Mesenchymal stem cell (in vitro differentiated cells and primary cell): ENCODE results near the gene LCLAT1.

Source experiments
- DNase-seq: peaks from one replicate; pipeline ENCODE4 v3.0.0-alpha.2; 2013
- H2AFZ ChIP-seq: one replicate; pipeline ENCODE4 v1.6.1; 2013; ENCODE audit warnings: low read depth, mild to moderate bottlenecking, control low read depth, inconsistent platforms, low read length, moderate library complexity
- H2AK5ac ChIP-seq: 2 replicates; pipeline ENCODE4 v1.6.1; 2013; ENCODE audit warnings: low read length, moderate library complexity, mild to moderate bottlenecking, inconsistent platforms; ENCODE audit not compliant: severe bottlenecking
- H2BK120ac ChIP-seq: one replicate; pipeline ENCODE4 v1.6.1; 2013; ENCODE audit warnings: low read depth, mild to moderate bottlenecking, inconsistent platforms, low read length, moderate library complexity
- H2BK12ac ChIP-seq, 2 experiments: one replicate each; pipeline ENCODE4 v1.6.1; 2013; ENCODE audit warnings: inconsistent platforms in 2 of 2, low read length in 2 of 2, mild to moderate bottlenecking in 2 of 2, moderate library complexity in 2 of 2, control low read depth in 1 of 2
- H2BK15ac ChIP-seq: one replicate; pipeline ENCODE4 v1.6.1; 2013; ENCODE audit warnings: mild to moderate bottlenecking, low read depth, inconsistent platforms; ENCODE audit not compliant: poor library complexity, severe bottlenecking
- H2BK5ac ChIP-seq: 2 replicates; pipeline ENCODE4 v1.6.1; 2013; ENCODE audit warnings: low read depth, mild to moderate bottlenecking, low read length, control low read depth, inconsistent platforms; ENCODE audit not compliant: poor library complexity, severe bottlenecking
- H3K14ac ChIP-seq, 2 experiments: one replicate each; pipeline ENCODE4 v1.6.1; 2013; ENCODE audit warnings: inconsistent platforms in 2 of 2, low read length in 2 of 2, control low read depth in 1 of 2, mild to moderate bottlenecking in 1 of 2, moderate library complexity in 1 of 2
- H3K18ac ChIP-seq, 2 experiments: one replicate each; pipeline ENCODE4 v1.6.1; 2013; ENCODE audit warnings: inconsistent platforms in 2 of 2, low read length in 2 of 2, control low read depth in 1 of 2, low read depth in 1 of 2, mild to moderate bottlenecking in 1 of 2
- H3K23ac ChIP-seq, 2 experiments: one replicate each; pipeline ENCODE4 v1.6.1; 2013; ENCODE audit warnings: inconsistent platforms in 2 of 2, low read length in 2 of 2, mild to moderate bottlenecking in 2 of 2, moderate library complexity in 2 of 2, control low read depth in 1 of 2
- H3K27ac ChIP-seq: 2 replicates; pipeline ENCODE4 v1.5.1; 2013; ENCODE audit warnings: mild to moderate bottlenecking, moderate library complexity, low read length, control low read depth, inconsistent platforms; ENCODE audit not compliant: poor library complexity, severe bottlenecking
- H3K27me3 ChIP-seq, 2 experiments: 2 replicates each; pipeline versions ENCODE4 v1.6.1 to v1.7.0; 2013; ENCODE audit warnings: low read length in 2 of 2, mild to moderate bottlenecking in 2 of 2, moderate library complexity in 2 of 2, control low read depth in 1 of 2, inconsistent platforms in 1 of 2; ENCODE audit not compliant: control insufficient read depth in 1 of 2, insufficient read depth in 1 of 2
- H3K36me3 ChIP-seq, 2 experiments: 2 replicates each; pipeline versions ENCODE4 v1.6.1 to v1.7.0; 2013; ENCODE audit warnings: low read length in 2 of 2, control low read depth in 1 of 2, inconsistent platforms in 1 of 2, low read depth in 1 of 2, mild to moderate bottlenecking in 1 of 2; ENCODE audit not compliant: insufficient read depth in 2 of 2, control insufficient read depth in 1 of 2
- H3K4ac ChIP-seq, 2 experiments: one replicate each; pipeline ENCODE4 v1.6.1; 2013; ENCODE audit warnings: inconsistent platforms in 2 of 2, low read length in 2 of 2, mild to moderate bottlenecking in 2 of 2, moderate library complexity in 2 of 2, control low read depth in 1 of 2, low read depth in 1 of 2
- H3K4me1 ChIP-seq: 2 replicates; pipeline ENCODE4 v1.6.1; 2013; ENCODE audit warnings: low read depth, low read length, control low read depth; ENCODE audit not compliant: control insufficient read depth, insufficient read depth
- H3K4me2 ChIP-seq: 2 replicates; pipeline ENCODE4 v1.6.1; 2013; ENCODE audit warnings: low read length, mild to moderate bottlenecking, inconsistent platforms; ENCODE audit not compliant: poor library complexity, severe bottlenecking
- H3K4me3 ChIP-seq, 2 experiments: 2 replicates each; pipeline versions ENCODE4 v1.5.1 to v1.7.0; 2013; ENCODE audit warnings: low read length in 2 of 2, mild to moderate bottlenecking in 2 of 2, control low read depth in 1 of 2, low read depth in 1 of 2; ENCODE audit not compliant: insufficient read depth in 1 of 2
- H3K79me1 ChIP-seq: replicated peaks from 2 replicates; pipeline ENCODE4 v1.6.1; 2013; ENCODE audit warnings: mild to moderate bottlenecking, control low read depth, low read length, inconsistent platforms; ENCODE audit not compliant: poor library complexity, severe bottlenecking
- H3K9ac ChIP-seq: 2 replicates; pipeline ENCODE4 v1.7.0; 2013; ENCODE audit warnings: mild to moderate bottlenecking, low read length, moderate library complexity
- H3K9me3 ChIP-seq: 2 replicates; pipeline ENCODE4 v1.7.0; 2013; ENCODE audit warnings: mild to moderate bottlenecking, low read length; ENCODE audit not compliant: control insufficient read depth
- H4K8ac ChIP-seq: one replicate; pipeline ENCODE4 v1.6.1; 2013; ENCODE audit warnings: inconsistent platforms, mild to moderate bottlenecking, low read length, moderate library complexity
- H4K91ac ChIP-seq: one replicate; pipeline ENCODE4 v1.6.1; 2013; ENCODE audit warnings: mild to moderate bottlenecking, low read length, inconsistent platforms
- WGBS: methylation state at CpG from one replicate; pipeline ENCODE4 v1.1.7; 2013; ENCODE audit warnings: mixed read lengths; 5-methylcytosine and 5-hydroxymethylcytosine counted together

The LCLAT1 gene

GRCh38 chr2:30439296-30439695, 7.8 kb upstream of the LCLAT1 start:
- no peak overlapping the region for H4K91ac ChIP-seq
- no peaks in the 10 kb centered on the region for H3K79me1 ChIP-seq
- WGBS = 100% methylated on average over 1 of the region's 3 CpGs
- no peak for DNase-seq
- H3K14ac ChIP-seq = no peak overlapping the region
- H3K18ac ChIP-seq = no peak overlapping the region
- no peaks in the 10 kb centered on the region for H3K27me3 ChIP-seq
- no peak overlapping the region for H3K4ac ChIP-seq
- H2AK5ac ChIP-seq = no peak overlapping the region
- H2AFZ ChIP-seq = no peak overlapping the region
- no peak overlapping the region for H2BK12ac ChIP-seq
- no peaks in the 10 kb centered on the region for H3K9me3 ChIP-seq
- H2BK15ac ChIP-seq = no peak overlapping the region
- H2BK120ac ChIP-seq = no peak overlapping the region
- no peak overlapping the region for H4K8ac ChIP-seq
- H2BK5ac ChIP-seq = no peak overlapping the region
- H3K4me2 ChIP-seq = no peak overlapping the region
- H3K36me3 ChIP-seq = no peaks in the 10 kb centered on the region
- H3K27ac ChIP-seq = no peak overlapping the region
- H3K23ac ChIP-seq = no peak overlapping the region
- H3K4me1 ChIP-seq = no peaks in the 10 kb centered on the region
- H3K4me3 ChIP-seq = no peak overlapping the region
- no peak overlapping the region for H3K9ac ChIP-seq

GRCh38 chr2:30439879-30440278, 7.2 kb upstream of the LCLAT1 start:
- Histone ChIP-seq H2BK12ac (no peak overlapping the region), H3K23ac (no peak overlapping the region), H4K8ac (no peak overlapping the region), H3K27ac (no peak overlapping the region), H2BK15ac (no peak overlapping the region), H3K79me1 (no peaks in the 10 kb centered on the region), H2BK5ac (no peak overlapping the region), H3K36me3 (no peaks in the 10 kb centered on the region), H3K4me1 (no peaks in the 10 kb centered on the region), H3K27me3 (no peaks in the 10 kb centered on the region), H2AK5ac (no peak overlapping the region), H3K14ac (no peak overlapping the region), H3K18ac (no peak overlapping the region), H3K4ac (no peak overlapping the region), H2AFZ (no peak overlapping the region), H3K4me2 (no peak overlapping the region), H2BK120ac (no peak overlapping the region), H4K91ac (no peak overlapping the region), H3K9me3 (no peaks in the 10 kb centered on the region), H3K4me3 (no peak overlapping the region), H3K9ac (no peak overlapping the region)
- WGBS = 96% methylated on average over 5 of the region's 5 CpGs
- no peak for DNase-seq

GRCh38 chr2:30441023-30441422, 6.0 kb upstream of the LCLAT1 start:
- Histone ChIP-seq H3K79me1 (no peaks in the 10 kb centered on the region), H3K4me3 (no peak overlapping the region), H3K9me3 (no peaks in the 10 kb centered on the region), H3K23ac (no peak overlapping the region), H2BK12ac (no peak overlapping the region), H3K14ac (no peak overlapping the region), H3K4me2 (no peak overlapping the region), H4K8ac (no peak overlapping the region), H3K4me1 (no peaks in the 10 kb centered on the region), H2AK5ac (no peak overlapping the region), H2AFZ (no peak overlapping the region), H3K27me3 (no peaks in the 10 kb centered on the region), H3K36me3 (no peaks in the 10 kb centered on the region), H4K91ac (no peak overlapping the region), H3K9ac (no peak overlapping the region), H3K4ac (no peak overlapping the region), H3K27ac (no peak overlapping the region), H2BK120ac (no peak overlapping the region), H2BK15ac (no peak overlapping the region), H2BK5ac (no peak overlapping the region), H3K18ac (no peak overlapping the region)
- 93% methylated on average over 3 of the region's 7 CpGs for WGBS
- no peak for DNase-seq

- Histone ChIP-seq H2BK15ac (no peak overlapping the region), H2BK12ac (no peak overlapping the region), H3K18ac (no peak overlapping the region), H3K9me3 (no peaks in the 10 kb centered on the region), H2BK120ac (no peak overlapping the region), H3K4me1 (peaks cover 5% of the 10 kb centered on the region), H3K79me1 (peaks cover 8% of the 10 kb centered on the region), H3K4me2 (no peak overlapping the region), H3K4me3 (no peak overlapping the region), H3K27ac (no peak overlapping the region), H2BK5ac (no peak overlapping the region), H3K23ac (no peak overlapping the region), H2AK5ac (no peak overlapping the region), H2AFZ (no peak overlapping the region), H4K91ac (no peak overlapping the region), H3K9ac (no peak overlapping the region), H3K4ac (no peak overlapping the region), H3K14ac (no peak overlapping the region), H3K36me3 (no peaks in the 10 kb centered on the region), H3K27me3 (no peaks in the 10 kb centered on the region), H4K8ac (no peak overlapping the region)
- DNase-seq = no peak
These were observed 4.0 kb upstream of the LCLAT1 start for GRCh38 chr2:30443081-30443480.
